Activated CD4-positive, alpha-beta T cell treated with anti-CD3 and anti-CD28 coated beads for 24 hours (primary cell): Measurements from ENCODE around the gene GALNT6.
A peak's percentile ranks its signal among the peaks of the same experiment; 100 is the strongest.

Experiments used
- DNase-seq, 2 donors: peaks; one replicate each; pipeline ENCODE4 v3.0.0-alpha.2; 2020; ENCODE audit warnings: low read depth in 2 of 2

The GALNT6 gene

GRCh38 chr12:51382173-51382572 is 9.0 kb downstream of the GALNT6 start:
- no peak for DNase-seq

GRCh38 chr12:51381226-51382079 is 9.8 kb downstream of the GALNT6 start:
- DNase-seq, result no peak

GRCh38 chr12:51379571-51379970 is 11.6 kb downstream of the GALNT6 start:
- DNase-seq, result no peak

- DNase-seq, result no peak
These were observed 12.5 kb downstream of the GALNT6 start for GRCh38 chr12:51378749-51379148.

GRCh38 chr12:51377099-51377984 is 13.9 kb downstream of the GALNT6 start:
- no peak for DNase-seq

GRCh38 chr12:51374856-51375255 is 16.4 kb downstream of the GALNT6 start:
- no peak for DNase-seq

- DNase-seq, result no peak
These were observed 16.8 kb downstream of the GALNT6 start for GRCh38 chr12:51374361-51374760.

- no peak for DNase-seq
These were observed 18.0 kb downstream of the GALNT6 start for GRCh38 chr12:51373187-51373586.

GRCh38 chr12:51372021-51372420 is 19.2 kb downstream of the GALNT6 start:
- DNase-seq, result no peak

- no peak for DNase-seq
These were observed 19.8 kb downstream of the GALNT6 start for GRCh38 chr12:51371295-51371953.

GRCh38 chr12:51370667-51371066 is 20.5 kb downstream of the GALNT6 start:
- DNase-seq, result no peak

GRCh38 chr12:51369581-51369980 is 21.6 kb downstream of the GALNT6 start:
- DNase-seq, result no peak

- DNase-seq, result peak; percentile 69 to 70
These were observed 22.3 kb downstream of the GALNT6 start for GRCh38 chr12:51368640-51369517.

- DNase-seq, result no peak
These were observed 25.9 kb downstream of the GALNT6 start for GRCh38 chr12:51365276-51365675.

GRCh38 chr12:51364001-51364400 is 27.2 kb downstream of the GALNT6 start:
- no peak for DNase-seq

- DNase-seq, result no peak
These were observed 28.4 kb downstream of the GALNT6 start for GRCh38 chr12:51362747-51363342.

GRCh38 chr12:51362307-51362706 is 28.9 kb downstream of the GALNT6 start:
- no peak for DNase-seq

GRCh38 chr12:51361161-51362016 is 29.8 kb downstream of the GALNT6 start:
- no peak for DNase-seq

- no peak for DNase-seq
These were observed 30.9 kb downstream of the GALNT6 start for GRCh38 chr12:51360315-51360714.

GRCh38 chr12:51359851-51360250 is 31.4 kb downstream of the GALNT6 start:
- DNase-seq, result no peak
